GM13977 (cell line): Measurements from ENCODE around the gene CRB2.

Experiments
- DNase-seq: peaks from one replicate; pipeline ENCODE4 v3.0.0; 2012; ENCODE audit warnings: low spot score
- in situ Hi-C: fragments of 300-500 bp; cut with MboI; formaldehyde crosslinking; loops from one replicate; pipeline ENCODE4 v1.12.0; 2022; ENCODE audit warnings: low sequenced_read_pairs, low pct_unique_long_range_greater_than_20kb, mixed read lengths, inconsistent platforms; ENCODE audit not compliant: unreplicated experiment
- TF ChIP-seq, protein P1 (sequence below): IDR thresholded peaks from 2 replicates; pipeline ENCODE4 v1.5.1; 2012; ENCODE audit warnings: mild to moderate bottlenecking, control low read depth; ENCODE audit not compliant: insufficient read depth; ENCODE audit errors: extremely low read depth, missing control alignments

Gene CRB2

GRCh38 chr9:123414204-123414603 is 58.2 kb downstream of the CRB2 start:
- TF ChIP-seq, protein P1, sequence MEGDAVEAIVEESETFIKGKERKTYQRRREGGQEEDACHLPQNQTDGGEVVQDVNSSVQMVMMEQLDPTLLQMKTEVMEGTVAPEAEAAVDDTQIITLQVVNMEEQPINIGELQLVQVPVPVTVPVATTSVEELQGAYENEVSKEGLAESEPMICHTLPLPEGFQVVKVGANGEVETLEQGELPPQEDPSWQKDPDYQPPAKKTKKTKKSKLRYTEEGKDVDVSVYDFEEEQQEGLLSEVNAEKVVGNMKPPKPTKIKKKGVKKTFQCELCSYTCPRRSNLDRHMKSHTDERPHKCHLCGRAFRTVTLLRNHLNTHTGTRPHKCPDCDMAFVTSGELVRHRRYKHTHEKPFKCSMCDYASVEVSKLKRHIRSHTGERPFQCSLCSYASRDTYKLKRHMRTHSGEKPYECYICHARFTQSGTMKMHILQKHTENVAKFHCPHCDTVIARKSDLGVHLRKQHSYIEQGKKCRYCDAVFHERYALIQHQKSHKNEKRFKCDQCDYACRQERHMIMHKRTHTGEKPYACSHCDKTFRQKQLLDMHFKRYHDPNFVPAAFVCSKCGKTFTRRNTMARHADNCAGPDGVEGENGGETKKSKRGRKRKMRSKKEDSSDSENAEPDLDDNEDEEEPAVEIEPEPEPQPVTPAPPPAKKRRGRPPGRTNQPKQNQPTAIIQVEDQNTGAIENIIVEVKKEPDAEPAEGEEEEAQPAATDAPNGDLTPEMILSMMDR, result no peak
- no peak for DNase-seq
- in situ Hi-C loops, result no loop called here

GRCh38 chr9:123414936-123415930 is 59.2 kb downstream of the CRB2 start:
- in situ Hi-C loops, result no loop called here
- TF ChIP-seq, protein P1, result no peak
- no peak for DNase-seq

GRCh38 chr9:123416176-123416575 is 60.2 kb downstream of the CRB2 start:
- in situ Hi-C loops, result no loop called here
- DNase-seq, result no peak
- TF ChIP-seq, protein P1, result no peak

DNA sequence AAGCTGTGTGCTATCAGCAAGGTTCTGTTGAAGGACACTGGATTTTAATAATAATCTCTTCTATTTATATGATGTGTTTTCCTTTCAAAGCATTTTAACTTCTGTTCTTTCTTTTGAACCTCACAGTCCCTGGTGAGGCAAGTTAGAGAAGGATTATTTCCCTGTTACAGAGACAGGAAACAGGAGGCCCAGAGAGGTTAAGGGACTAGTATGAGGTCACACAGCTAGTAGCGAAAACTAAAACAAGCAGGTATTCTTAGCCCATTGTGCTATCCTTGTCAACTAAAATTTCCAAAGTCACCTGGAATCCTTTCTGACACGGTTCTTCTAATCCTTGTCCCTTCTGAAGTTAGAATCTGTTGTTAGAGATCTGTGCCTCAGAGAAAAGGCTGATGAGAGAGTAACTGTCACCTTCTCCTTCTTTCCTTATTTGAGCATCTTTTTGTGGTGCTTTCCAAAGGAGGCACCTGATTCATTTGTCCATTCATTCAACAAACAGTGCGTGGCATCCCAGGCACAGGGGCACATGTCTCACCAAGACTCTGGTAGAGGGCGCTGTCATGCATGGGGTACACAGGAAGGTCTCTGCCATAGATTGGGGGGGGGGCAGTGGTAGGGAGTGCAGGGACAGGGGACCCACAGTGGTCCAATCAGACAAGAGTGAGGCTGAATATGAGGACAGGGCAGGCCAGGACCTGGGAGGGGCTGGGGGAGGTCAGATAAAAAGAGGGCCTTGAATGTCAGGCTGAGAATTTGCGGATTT is 61.5 kb downstream of the CRB2 start:
- no peak for DNase-seq
- TF ChIP-seq, protein P1, result no peak
- in situ Hi-C loops, result no loop called here

DNA sequence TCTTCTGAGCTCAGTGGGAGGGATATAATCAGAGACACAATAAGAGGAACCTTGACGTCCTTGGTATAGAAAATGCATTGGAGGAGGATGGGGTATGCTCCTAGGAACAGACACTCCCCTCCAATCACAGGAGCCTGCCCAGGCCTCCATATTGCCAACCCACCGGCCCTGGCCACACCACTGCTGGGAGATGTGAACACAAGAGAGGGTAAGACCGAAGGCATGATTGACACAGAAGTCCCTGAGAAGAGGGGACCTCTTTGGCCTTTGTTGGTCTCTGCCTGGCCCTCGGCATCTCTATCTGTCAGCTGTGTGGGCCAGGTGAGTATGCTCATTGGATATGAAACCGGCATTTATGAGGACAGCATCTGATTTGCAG is 62.0 kb downstream of the CRB2 start:
- in situ Hi-C loops, result no loop called here
- no peak for DNase-seq
- TF ChIP-seq, protein P1, result no peak

- TF ChIP-seq, protein P1, result no peak
- no peak for DNase-seq
- in situ Hi-C loops, result no loop called here
Measured at GRCh38 chr9:123418506-123418905, 62.5 kb downstream of the CRB2 start.
